ENCODE data around the gene ALKBH8.
"Not testable (repeated sequence)": the region's sequence is repeated elsewhere in the genome, so short reads cannot be mapped to it uniquely, and the experiment has no call there.

The ALKBH8 gene

GRCh38 chr11:107591378-107592230 lies 26.1 kb upstream of the ALKBH8 start:
- Mint-ChIP-seq H3K4me3 (peak overlapping the region; percentile 90 to 91), H3K27me3 (peaks cover 63 to 71% of the 10 kb centered on the region in 2 donors), H3K27ac (peak overlapping the region; percentile 73), H3K9me3 (peaks cover 0 to 3% of the 10 kb centered on the region in 2 donors), H3K4me1 (peaks cover 14 to 37% of the 10 kb centered on the region in 2 donors), H3K36me3 (no peaks in the 10 kb centered on the region)
- ATAC-seq (replicated peaks) (peak; percentile 68 to 73), DNase-seq (no peak)

- ATAC-seq (replicated peaks) (peak; percentile 65 to 66), DNase-seq (no peak)
- Mint-ChIP-seq H3K9me3 (peaks cover 0 to 3% of the 10 kb centered on the region in 2 donors), H3K36me3 (no peaks in the 10 kb centered on the region), H3K27me3 (peaks cover 71 to 79% of the 10 kb centered on the region in 2 donors), H3K27ac (peak within 1 kb of the TSS; percentile 73), H3K4me3 (peak within 1 kb of the TSS; percentile 90 to 91), H3K4me1 (peaks cover 14 to 37% of the 10 kb centered on the region in 2 donors)
Measured at GRCh38 chr11:107590460-107591377, 25.2 kb upstream of the ALKBH8 start, which contains the start of gene ELMOD1. Gene ELMOD1 (plus strand): TSS chr11:107591147. CDS start chr11:107618190, 27,043 bp downstream.

GRCh38 chr11:107587306-107587979 lies 21.9 kb upstream of the ALKBH8 start:
- DNase-seq (no peak), ATAC-seq (replicated peaks) (no peak)
- Mint-ChIP-seq H3K4me1 (peaks cover 14 to 28% of the 10 kb centered on the region in 2 donors), H3K4me3 (no peak overlapping the region), H3K36me3 (no peaks in the 10 kb centered on the region), H3K27me3 (peaks cover 73 to 79% of the 10 kb centered on the region in 2 donors), H3K9me3 (peaks cover 0 to 3% of the 10 kb centered on the region in 2 donors), H3K27ac (no peak overlapping the region)

- Mint-ChIP-seq H3K4me3 (no peak overlapping the region), H3K36me3 (no peaks in the 10 kb centered on the region), H3K4me1 (no peaks in the 10 kb centered on the region), H3K27ac (no peak overlapping the region), H3K9me3 (peaks cover 5 to 8% of the 10 kb centered on the region in 2 donors), H3K27me3 (peaks cover 61 to 71% of the 10 kb centered on the region in 2 donors)
- ATAC-seq (replicated peaks) = no peak
- DNase-seq = no peak
Measured at GRCh38 chr11:107583629-107584195, 18.2 kb upstream of the ALKBH8 start.

GRCh38 chr11:107581147-107581546 lies 15.6 kb upstream of the ALKBH8 start:
- no peak overlapping the region for H3K27ac Mint-ChIP-seq
- peaks cover 5% of the 10 kb centered on the region in 2 donors for H3K9me3 Mint-ChIP-seq
- peaks cover 37 to 45% of the 10 kb centered on the region in 2 donors for H3K27me3 Mint-ChIP-seq
- peaks cover 0 to 6% of the 10 kb centered on the region in 2 donors for H3K4me1 Mint-ChIP-seq
- H3K36me3 Mint-ChIP-seq = no peaks in the 10 kb centered on the region
- no peak overlapping the region for H3K4me3 Mint-ChIP-seq
- DNase-seq = no peak
- ATAC-seq (replicated peaks) = no peak

GRCh38 chr11:107579169-107579568 lies 13.6 kb upstream of the ALKBH8 start:
- H3K27me3 Mint-ChIP-seq = peaks cover 26 to 29% of the 10 kb centered on the region in 2 donors
- not testable (repeated sequence) for H3K9me3 Mint-ChIP-seq; H3K36me3 Mint-ChIP-seq; DNase-seq; ATAC-seq (replicated peaks); H3K4me1 Mint-ChIP-seq; H3K27ac Mint-ChIP-seq; H3K4me3 Mint-ChIP-seq

GRCh38 chr11:107577346-107577711 lies 11.8 kb upstream of the ALKBH8 start:
- no peak for DNase-seq
- ATAC-seq (replicated peaks) = no peak
- Mint-ChIP-seq H3K27me3 (peaks cover 20 to 29% of the 10 kb centered on the region in 2 donors), H3K4me3 (no peak overlapping the region), H3K4me1 (peaks cover 0 to 6% of the 10 kb centered on the region in 2 donors), H3K36me3 (no peaks in the 10 kb centered on the region), H3K27ac (no peak overlapping the region), H3K9me3 (peaks cover 5% of the 10 kb centered on the region in 2 donors)

GRCh38 chr11:107576497-107577345 lies 11.2 kb upstream of the ALKBH8 start:
- H3K27ac Mint-ChIP-seq, H3K36me3 Mint-ChIP-seq, H3K4me3 Mint-ChIP-seq, DNase-seq, H3K9me3 Mint-ChIP-seq, H3K4me1 Mint-ChIP-seq: not testable (repeated sequence)
- ATAC-seq (replicated peaks) = peak in 1 of 2 donors; percentile 52
- peaks cover 15 to 23% of the 10 kb centered on the region in 2 donors for H3K27me3 Mint-ChIP-seq

GRCh38 chr11:107573438-107573837 lies 7.9 kb upstream of the ALKBH8 start:
- DNase-seq = no peak
- Mint-ChIP-seq H3K27me3 (no peaks in the 10 kb centered on the region), H3K27ac (no peak overlapping the region), H3K4me1 (peaks cover 0 to 6% of the 10 kb centered on the region in 2 donors), H3K9me3 (no peaks in the 10 kb centered on the region), H3K36me3 (no peaks in the 10 kb centered on the region), H3K4me3 (no peak overlapping the region)
- no peak for ATAC-seq (replicated peaks)

- Mint-ChIP-seq H3K36me3 (no peaks in the 10 kb centered on the region), H3K9me3 (peaks cover 0 to 2% of the 10 kb centered on the region in 2 donors), H3K27me3 (no peaks in the 10 kb centered on the region), H3K4me3 (no peak overlapping the region), H3K27ac (no peak overlapping the region), H3K4me1 (peaks cover 20 to 28% of the 10 kb centered on the region in 2 donors)
- ATAC-seq (replicated peaks) = no peak
- no peak for DNase-seq
Measured at GRCh38 chr11:107570015-107570414, 4.5 kb upstream of the ALKBH8 start.

GRCh38 chr11:107567739-107568335 lies 2.3 kb upstream of the ALKBH8 start:
- DNase-seq (peak; percentile 8), ATAC-seq (replicated peaks) (peak; percentile 3 to 26)
- peaks cover 0 to 2% of the 10 kb centered on the region in 2 donors for H3K9me3 Mint-ChIP-seq
- H3K4me3 Mint-ChIP-seq = peak overlapping the region; percentile 37 to 61
- H3K4me1 Mint-ChIP-seq = peaks cover 29 to 46% of the 10 kb centered on the region in 2 donors
- no peaks in the 10 kb centered on the region for H3K36me3 Mint-ChIP-seq
- H3K27ac Mint-ChIP-seq = peak overlapping the region; percentile 39
- no peaks in the 10 kb centered on the region for H3K27me3 Mint-ChIP-seq

- Mint-ChIP-seq H3K4me1 (peaks cover 31 to 49% of the 10 kb centered on the region in 2 donors), H3K27ac (peak overlapping the region; percentile 98), H3K4me3 (peak overlapping the region; percentile 90 to 96), H3K36me3 (peaks cover 0 to 3% of the 10 kb centered on the region in 2 donors), H3K9me3 (peaks cover 0 to 2% of the 10 kb centered on the region in 2 donors), H3K27me3 (no peaks in the 10 kb centered on the region)
- DNase-seq (no peak), ATAC-seq (replicated peaks) (no peak)
Measured at GRCh38 chr11:107566569-107566968, 1.0 kb upstream of the ALKBH8 start.

Measured in stimulated activated naive B cell treated with anti-CD40 and anti-IgM and Interleukin-4, amounts not matched to agents 10 μg/mL and 1 μg/mL and 100 μg/mL, for 72 hours (primary cell).